Kidney capillary endothelial cell (primary cell): ENCODE results near the gene TPI1.
"Not testable (repeated sequence)": the region's sequence is repeated elsewhere in the genome, so short reads cannot be mapped to it uniquely, and the experiment has no call there.

ENCODE experiments used
- DNase-seq: peaks from one replicate; pipeline ENCODE4 v3.0.0-alpha.2; 2018; ENCODE audit warnings: low spot score

The TPI1 gene

DNA sequence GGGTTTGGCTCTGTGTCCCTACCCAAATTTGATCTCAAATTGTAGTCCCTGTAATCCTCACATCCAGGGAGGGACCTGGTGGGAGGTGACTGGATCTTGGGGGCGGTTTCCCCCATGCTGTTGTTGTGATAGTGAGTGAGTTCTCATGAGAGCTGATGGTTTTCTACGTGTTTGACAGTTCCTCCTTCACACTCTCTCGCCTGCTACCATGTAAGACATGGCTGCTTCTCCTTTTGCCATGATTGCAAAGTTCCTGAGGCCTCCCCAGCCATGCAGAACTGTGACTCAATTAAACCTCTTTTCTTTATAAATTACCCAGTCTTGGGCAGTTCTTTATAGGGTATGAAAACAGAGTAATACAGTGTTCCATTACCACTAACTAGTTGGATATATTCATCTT is 27.0 kb downstream of the TPI1 start:
- no peak for DNase-seq

DNA sequence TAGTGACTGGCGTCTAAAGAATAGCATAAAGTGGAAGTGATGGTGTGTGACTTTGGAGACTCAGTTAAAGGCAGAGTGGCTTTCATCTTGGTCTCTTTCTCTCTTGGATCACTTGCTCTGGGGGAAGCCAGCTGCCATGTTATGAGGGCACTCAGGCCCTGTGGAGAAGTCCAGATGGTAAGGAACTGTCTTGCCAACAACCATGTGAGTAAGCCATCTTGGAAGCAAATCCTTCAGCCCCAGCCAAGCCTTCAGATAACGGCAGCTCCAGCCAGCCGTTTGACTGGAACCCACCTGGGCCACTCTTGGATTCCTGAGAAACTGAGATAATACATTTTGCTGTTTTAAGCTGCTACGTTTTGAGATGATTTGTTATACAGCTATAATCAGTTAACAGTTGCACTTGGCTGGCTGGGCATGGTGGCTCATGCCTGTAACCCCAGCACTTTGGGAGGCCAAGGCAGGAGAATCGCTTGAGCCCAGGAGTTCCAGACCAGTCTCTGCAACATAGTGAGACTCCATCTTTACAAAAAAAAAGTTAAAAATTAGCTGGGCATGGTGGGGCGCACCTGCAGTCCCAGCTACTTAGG is 29.6 kb downstream of the TPI1 start:
- DNase-seq: no peak

DNA sequence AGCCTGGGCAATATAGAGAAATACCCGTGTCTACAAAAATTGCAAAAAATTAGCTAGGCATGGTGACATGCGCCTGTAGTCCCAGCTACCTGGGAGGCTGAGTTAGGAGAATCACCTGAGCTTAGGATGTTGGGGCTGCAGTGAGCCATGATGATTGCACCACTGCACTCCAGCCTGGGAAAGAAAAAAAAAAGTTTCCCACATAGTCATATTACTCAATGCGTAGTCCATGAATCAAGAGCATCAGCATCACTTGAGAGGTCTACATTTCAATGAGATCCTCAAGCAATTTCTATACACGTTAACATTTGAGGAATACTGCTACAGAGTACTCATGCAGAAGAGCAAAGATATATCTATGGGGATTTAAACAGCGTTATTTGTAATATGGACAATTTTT is 32.1 kb downstream of the TPI1 start:
- no peak for DNase-seq

DNA sequence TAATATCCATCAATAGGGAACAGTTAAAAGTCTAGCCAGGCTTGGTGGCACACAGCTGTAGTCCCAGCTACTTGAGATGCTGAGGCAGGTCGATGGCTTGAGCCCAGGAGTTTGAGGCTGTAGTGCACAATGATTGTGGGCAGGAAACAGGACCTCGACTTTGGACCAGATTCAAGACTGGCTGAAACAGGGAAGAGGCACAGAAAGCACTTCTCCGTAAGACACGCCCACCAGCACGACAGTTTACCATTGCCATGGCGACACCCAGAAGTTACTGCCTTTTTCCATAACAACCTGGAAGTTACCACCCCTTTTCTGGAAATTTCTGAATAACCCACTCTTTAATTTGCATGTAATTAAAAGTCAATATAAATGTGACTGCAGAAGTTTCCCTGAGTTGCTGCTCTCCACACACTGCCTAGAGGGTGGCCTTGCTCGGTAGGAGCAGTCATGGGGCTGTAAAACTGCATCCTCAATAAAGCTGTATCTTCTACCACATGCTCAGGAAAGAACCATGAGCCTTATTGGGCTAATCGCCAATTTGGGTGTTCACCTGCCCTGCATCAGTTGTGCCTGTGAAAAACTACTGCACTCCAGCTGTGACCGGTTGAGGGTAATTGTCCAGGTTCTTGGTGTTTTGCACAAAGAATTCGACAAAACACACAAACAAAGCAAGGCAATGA is 32.6 kb downstream of the TPI1 start:
- peak; percentile 29 for DNase-seq

DNA sequence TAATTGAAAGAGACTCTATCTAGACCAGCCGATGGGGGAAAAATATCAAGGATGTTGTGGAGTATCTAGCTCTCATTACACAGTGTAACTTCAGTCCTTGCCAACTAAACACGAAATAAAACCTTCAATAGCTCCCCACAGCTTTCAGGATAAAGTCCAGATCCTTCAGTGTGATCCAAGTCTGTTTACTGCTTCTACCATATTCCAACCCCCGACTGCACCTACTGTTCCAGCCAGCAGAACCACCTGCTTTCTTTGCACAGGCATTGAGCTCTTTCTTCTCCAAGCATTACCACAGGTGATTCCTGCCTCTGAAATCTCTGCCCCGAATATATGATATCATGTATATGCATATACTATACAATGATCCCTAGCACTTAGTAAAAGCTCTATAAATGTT is 35.1 kb downstream of the TPI1 start:
- DNase-seq: no peak

DNA sequence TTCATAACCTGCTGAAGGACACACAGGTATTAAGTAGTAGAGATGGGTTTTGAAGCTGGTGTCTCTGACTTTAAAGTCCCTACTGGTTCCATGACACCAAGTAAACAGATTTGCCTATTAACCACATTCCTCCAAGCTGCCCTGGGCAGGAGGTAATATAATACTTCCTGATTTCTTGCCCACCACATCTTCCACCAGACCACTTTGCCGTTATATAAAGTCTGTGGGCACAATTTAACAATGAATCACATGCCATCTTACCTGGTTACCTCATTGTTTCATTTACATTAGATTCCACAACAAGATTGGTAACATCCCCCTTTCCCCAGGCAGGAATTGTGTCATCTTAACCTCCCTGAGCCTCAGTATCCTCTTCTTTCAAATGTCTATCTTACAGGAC is 36.4 kb downstream of the TPI1 start:
- DNase-seq: no peak

DNA sequence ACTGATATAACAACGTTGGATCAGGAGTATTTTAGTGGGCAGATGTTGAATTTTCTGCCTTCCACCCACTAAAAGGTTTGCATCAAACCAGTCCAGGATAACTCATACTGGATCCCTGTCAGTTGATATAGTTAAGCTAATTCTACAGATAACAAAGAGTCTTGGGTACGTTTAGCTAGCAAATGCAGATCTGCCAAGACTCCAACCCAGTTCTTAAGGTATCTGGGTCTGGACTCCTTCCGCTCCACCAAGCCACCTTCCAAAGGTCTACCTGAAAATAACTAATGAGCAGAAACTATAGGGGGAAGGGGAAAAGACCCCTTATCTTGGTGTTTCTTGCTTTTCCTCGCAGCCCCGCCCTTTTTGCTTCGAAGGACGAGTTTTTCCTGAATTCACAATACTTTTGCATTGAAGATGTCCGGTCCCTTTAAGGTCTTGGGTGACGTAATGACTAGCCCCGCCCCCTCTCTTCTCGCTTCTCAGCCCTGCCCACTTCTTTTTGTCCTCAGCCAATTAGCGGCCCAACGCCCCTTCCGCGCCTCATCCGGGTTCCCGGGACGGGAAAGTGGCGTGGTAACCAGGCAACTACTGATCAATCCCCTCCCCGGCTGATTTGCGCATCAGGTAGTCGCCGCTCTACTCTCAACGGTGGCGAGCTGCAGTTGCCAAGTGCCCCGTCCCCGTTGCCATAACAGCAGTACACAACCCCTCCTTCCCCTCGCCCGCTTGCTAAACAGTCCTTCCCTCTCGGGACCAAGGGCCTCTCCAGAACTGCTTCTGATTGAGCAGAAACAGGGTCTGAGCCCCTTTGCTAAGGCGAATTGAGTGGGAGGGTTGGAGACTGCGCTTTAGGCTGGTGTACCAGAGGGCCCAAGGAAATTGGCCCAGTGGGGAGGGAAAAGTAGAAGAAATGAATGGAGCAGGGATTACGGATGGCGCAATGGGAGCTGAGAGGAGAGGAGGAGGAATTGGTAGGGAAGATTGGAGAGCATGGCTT is 37.2 kb downstream of the TPI1 start, which contains the start of gene LRRC23:
Gene LRRC23 (plus strand): TSS at position 543 of the 997 bp plus-strand sequence. CDS start 812 bp downstream, outside the sequence.
- DNase-seq: peak; percentile 92

DNA sequence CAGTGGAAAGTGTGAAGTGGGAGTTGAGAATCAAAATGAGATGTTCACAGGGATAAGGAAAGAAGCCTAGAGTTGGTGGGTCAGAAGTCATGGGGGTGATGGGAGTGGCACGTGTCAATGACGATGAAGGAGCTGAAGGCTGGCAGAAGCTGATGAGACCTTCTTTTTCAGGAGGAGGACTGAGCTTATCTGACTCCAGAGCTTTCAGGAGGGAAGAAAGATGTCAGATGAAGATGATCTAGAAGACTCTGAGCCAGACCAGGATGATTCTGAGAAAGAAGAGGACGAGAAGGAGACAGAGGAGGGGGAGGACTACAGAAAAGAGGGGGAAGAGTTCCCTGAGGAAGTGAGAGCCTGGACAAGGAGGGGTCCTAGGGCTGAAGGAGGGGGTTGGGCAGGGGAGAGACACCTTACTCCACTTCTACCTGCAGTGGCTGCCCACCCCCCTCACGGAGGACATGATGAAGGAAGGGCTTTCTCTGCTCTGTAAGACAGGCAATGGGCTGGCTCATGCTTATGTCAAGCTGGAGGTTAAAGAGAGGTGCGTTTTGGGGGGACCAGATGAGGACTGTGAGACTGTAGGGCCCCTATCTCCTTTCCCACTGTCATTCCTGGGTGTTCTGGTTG is 38.2 kb downstream of the TPI1 start:
- no peak for DNase-seq

DNA sequence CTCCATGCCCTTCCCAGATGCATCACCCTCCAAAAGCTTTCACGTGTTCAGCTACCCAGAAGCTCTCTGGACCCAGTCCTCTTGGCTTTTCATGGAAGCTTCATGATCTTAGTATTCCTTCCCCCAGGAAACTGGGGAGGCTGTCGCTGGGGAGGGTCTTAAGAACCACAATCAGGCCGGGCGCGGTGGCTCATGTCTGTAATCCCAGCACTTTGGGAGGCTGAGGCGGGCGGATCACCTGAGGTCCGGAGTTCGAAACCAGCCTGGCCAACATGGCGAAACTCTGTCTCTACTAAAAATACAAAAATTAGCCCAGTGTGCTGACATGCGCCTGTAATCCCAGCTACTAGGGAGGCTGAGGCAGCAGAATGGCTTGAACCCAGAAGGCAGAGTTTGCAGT is 40.8 kb downstream of the TPI1 start:
- not testable (repeated sequence) for DNase-seq

DNA sequence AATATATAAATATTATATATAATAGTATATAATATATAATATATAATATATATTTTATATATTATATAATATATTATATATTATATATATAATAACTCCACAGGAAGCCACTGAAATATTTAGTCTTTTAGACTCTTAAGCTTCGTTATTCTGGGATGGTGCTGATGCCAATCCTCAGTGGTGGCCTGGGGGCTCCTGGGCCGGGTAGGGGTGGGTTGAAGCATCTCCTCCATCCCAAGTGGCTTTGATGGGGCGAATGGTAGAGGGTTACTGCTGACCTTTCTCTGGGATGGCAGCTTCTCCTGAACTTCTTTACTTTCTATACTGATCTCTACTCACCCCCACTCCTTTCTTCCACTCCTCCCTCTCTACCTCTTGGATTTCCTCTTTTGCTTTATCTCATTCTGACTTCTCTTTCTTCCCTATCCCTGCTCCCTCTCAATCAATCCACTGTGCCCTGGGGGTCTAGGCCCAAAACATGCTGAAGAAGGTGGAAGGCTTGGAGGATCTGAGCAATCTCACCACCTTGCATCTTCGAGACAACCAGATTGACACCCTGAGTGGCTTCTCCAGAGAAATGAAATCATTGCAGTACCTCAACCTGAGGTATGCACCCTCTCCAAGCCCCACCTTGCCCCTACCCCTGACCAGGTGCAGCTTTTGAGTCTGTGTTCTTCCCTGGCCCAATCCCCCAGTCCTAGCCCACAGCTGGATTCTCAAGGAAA is 42.3 kb downstream of the TPI1 start:
- no peak for DNase-seq

DNA sequence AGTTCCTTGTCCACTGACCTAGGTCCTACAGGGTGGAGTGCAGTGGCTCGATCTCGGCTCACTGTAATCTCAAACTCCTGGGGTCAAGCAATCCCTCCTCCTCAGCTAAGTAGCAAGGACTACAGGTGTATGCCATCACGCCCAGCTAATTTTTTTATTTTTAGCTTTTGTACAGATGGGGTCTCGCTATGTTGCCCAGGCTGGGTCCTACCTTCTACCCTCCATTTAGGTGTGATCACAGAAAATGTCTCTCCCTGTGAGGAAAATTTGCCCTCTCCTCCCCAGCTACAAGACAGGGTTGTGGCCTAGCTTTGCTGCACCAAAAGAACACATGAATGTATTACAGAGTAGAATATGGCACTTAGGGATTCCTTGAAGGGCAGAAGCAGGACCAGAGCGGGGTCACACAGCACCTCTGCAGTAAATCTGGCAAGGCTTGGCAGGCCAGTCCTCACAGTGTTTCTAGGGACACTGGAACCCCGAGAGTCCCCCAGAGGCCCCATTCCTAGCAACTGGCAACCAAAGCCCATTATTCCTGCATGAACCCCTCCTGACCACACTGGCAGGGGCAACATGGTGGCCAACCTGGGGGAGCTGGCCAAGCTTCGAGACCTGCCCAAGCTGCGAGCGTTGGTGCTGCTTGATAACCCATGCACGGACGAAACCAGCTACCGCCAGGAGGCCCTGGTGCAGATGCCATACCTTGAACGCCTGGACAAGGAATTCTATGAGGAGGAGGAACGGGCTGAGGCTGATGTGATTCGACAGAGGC is 45.0 kb downstream of the TPI1 start:
- DNase-seq: no peak

DNA sequence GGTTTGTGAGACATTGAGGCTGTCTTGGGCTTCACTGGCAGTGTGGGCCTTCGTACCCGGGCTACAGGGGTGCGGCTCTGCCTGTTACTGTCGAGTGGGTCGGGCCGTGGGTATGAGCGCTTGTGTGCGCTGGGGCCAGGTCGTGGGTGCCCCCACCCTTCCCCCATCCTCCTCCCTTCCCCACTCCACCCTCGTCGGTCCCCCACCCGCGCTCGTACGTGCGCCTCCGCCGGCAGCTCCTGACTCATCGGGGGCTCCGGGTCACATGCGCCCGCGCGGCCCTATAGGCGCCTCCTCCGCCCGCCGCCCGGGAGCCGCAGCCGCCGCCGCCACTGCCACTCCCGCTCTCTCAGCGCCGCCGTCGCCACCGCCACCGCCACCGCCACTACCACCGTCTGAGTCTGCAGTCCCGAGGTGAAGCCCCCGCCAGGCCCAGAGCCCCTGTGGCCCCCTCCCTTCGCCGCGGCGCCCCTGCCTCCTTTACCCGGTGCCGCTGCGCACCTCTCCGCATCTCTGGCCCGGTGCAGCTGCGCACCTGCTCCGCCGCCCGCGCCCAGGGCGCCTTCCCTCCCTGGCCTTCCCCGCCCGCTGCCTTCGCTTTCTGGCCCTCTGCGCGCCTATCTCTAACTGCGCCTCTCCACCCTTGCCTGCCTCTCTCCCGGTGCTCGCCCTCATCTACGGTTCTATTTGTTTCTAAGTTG is 47.1 kb downstream of the TPI1 start, which contains the start of gene ENO2:
Gene ENO2 (plus strand): TSS at position 335 of the 701 bp plus-strand sequence. CDS start 1,253 bp downstream, outside the sequence.
- no peak for DNase-seq

DNA sequence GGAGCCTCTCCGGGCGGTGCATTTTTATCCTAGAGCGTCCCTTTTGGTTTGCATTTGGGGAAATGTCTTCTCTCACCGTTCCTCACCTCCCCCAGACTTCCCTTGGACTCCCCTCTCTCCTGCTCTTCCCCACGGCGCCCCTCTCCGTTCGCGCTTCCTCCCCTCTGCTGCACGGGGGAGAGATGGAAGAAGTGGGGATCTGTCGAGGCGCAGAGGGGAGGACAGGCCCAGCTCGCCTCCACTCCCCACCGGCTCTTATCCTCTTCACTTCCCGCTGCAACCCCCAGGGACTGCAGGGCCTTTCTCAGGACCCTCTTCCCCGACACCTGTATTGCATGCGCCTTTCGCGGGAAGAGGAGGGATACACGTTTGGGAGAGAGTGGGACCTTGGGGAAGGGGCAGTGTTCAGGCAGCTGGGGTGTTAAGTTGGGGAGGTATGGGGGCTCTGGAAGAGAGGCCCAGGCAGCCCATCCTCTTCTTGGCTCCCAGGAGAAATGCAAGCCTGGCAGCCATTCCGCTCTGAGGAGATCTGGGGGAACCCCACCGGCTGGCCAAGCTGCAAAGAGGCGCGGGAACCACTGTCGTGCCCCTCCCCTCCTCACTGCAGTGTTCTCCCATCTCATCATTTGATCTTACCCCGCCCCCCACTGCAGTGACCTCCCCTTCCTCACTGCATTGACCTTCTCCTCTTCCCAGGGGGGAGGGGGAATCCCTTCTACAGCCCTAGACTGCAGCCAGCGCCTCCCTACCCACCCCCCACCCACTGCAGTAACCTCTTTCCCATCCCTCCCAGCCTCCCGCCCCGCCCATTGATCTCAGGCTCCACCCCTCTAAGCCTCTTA is 47.8 kb downstream of the TPI1 start:
- no peak for DNase-seq

DNA sequence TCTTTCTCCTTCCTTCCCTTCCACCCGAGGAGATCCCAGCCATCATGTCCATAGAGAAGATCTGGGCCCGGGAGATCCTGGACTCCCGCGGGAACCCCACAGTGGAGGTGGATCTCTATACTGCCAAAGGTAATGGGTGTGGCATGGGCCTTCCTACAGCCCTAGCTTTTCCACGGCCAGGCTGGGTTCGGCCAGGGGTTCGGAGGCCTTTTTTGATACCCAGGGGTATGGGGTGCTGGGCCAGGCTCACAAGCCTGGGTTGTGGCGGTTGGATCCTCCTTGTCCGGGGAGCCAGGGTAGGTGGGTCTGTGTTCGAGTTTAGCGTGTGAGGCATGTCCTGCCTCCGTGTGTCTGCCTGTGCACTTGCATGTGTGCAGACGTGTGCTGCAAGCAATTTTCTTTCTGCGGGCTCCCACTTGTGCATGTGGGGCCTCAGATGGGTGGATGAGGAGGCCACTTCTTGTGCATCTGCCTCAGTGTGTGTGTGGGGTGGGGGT is 48.5 kb downstream of the TPI1 start:
- no peak for DNase-seq

DNA sequence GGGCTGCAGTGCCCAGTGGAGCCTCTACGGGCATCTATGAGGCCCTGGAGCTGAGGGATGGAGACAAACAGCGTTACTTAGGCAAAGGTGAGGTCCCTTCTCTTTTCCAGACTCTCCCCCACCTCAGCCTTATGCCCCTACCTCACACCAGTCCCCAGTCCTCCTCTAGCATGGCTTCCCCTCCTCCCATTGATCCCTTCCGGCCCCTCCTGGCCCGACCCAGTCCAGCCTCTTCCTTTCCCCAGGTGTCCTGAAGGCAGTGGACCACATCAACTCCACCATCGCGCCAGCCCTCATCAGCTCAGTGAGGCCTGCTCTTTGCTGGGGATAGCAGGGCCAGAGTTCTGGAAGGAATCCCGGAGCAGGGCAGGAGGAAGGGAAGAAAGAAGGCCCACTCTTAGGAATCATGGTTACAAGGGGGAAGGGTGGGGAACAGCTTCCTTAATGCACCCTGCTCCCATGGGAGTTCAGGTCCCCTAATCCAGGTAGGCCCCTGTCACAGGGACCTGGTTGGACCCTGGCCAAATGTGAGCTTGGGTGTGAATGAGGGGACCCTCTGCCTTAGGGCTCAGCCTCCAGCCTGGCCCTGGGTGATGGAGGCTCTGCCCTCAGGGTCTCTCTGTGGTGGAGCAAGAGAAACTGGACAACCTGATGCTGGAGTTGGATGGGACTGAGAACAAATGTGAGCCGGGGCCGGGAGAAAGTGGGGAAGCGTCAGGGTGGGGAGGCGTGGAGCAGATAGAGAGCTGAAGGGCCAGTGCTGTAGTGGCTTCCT is 49.3 kb downstream of the TPI1 start:
- DNase-seq: no peak

DNA sequence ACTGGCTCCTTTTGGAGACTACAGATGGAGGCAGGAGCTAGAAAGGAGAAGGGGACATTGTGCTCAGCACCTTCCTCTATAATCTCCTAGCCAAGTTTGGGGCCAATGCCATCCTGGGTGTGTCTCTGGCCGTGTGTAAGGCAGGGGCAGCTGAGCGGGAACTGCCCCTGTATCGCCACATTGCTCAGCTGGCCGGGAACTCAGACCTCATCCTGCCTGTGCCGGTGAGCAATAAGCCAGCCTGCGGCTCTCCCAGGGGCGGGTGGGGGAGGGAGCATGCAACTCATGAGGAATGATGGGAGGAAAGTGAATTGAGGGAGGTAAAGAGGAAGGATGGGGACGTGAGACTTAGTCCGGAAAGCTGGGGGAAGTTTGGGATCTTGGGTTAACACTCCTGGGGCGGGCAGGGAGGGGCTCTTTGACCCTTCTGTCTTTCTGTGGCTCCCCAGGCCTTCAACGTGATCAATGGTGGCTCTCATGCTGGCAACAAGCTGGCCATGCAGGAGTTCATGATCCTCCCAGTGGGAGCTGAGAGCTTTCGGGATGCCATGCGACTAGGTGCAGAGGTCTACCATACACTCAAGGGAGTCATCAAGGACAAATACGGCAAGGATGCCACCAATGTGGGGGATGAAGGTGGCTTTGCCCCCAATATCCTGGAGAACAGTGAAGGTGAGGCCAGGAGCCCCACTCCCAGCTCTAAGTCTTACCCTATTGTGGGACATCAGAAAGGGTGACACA is 50.3 kb downstream of the TPI1 start:
- no peak for DNase-seq

DNA sequence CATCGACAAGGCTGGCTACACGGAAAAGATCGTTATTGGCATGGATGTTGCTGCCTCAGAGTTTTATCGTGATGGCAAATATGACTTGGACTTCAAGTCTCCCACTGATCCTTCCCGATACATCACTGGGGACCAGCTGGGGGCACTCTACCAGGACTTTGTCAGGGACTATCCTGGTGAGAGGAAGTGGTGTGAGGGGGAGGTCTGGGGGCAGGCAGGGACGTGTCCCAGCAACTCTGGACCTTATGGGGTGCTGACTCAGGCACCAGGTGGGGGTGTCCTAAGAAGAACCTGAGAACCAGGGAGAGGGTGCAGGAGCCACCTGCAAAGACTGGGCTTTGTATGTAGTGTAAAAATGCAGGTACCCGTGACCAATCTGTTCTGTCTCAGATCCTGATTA is 52.3 kb downstream of the TPI1 start:
- DNase-seq: no peak
